Measurements from ENCODE around the gene CLEC11A. TPM values are rescaled to one million over a fixed set of nuclear protein-coding genes. Genes with fewer than 3 reads are reported as not detected.

The CLEC11A gene
- total and polyA plus RNA-seq, 2 of the 8 experiments (the other 6 are each of a cell fraction or from before 2014, with no cell fraction given): 4.3 to 17.4 TPM

GRCh38 chr19:50703915-50704796 is 19.0 kb upstream of the CLEC11A start (continued):
- no peak for TF ChIP-seq YY1 (IDR thresholded peaks at IDR 0.05; ENCODE audit: low read depth, low read length)
